HepG2 (cell line): Measurements from ENCODE around the gene KRTCAP2. TPM values are rescaled to one million over a fixed set of nuclear protein-coding genes. Genes with fewer than 3 reads are reported as not detected.

Source experiments
- AKAP8 ChIP-seq: sonication (generic); formaldehyde crosslinking; IDR thresholded peaks from 2 replicates; pipeline ENCODE4 v1.5.1; 2020; ENCODE audit warnings: mild to moderate bottlenecking, missing genetic modification reagents
- ARNT2 ChIP-seq: sonication (generic); formaldehyde crosslinking; IDR thresholded peaks from 2 replicates; pipeline ENCODE4 v1.8.0; 2022; ENCODE audit warnings: mild to moderate bottlenecking, low read depth, missing genetic modification reagents, moderate library complexity
- CHD4 ChIP-seq: fragments of 200-600 bp; sonication (generic); IDR thresholded peaks from 2 replicates; pipeline ENCODE4 v1.7.0; 2017; ENCODE audit warnings: mild to moderate bottlenecking, low read length, borderline replicate concordance
- CREB1 ChIP-seq, 2 experiments: fragments of 450-650 bp in 1 of 2; IDR thresholded peaks; 2 replicates each; pipeline ENCODE4 v1.6.1; 2016 to 2017; ENCODE audit warnings: control low read depth in 1 of 2, mild to moderate bottlenecking in 1 of 2, missing compliant biosample characterization in 1 of 2, missing genetic modification characterization in 1 of 2
- EEA1 ChIP-seq: sonication (generic); formaldehyde crosslinking; IDR thresholded peaks from 2 replicates; pipeline ENCODE4 v1.5.1; 2020; ENCODE audit warnings: mild to moderate bottlenecking, missing genetic modification reagents, borderline replicate concordance
- FOSL2 ChIP-seq: sonication (generic); formaldehyde crosslinking; IDR thresholded peaks from 2 replicates; pipeline ENCODE4 v1.4.0; 2020; ENCODE audit warnings: missing genetic modification reagents
- HMG20B ChIP-seq: conservative IDR thresholded peaks from 2 replicates; pipeline ENCODE4 v1.6.1; 2016; ENCODE audit warnings: missing genetic modification reagents, missing compliant biosample characterization
- HMGA1 ChIP-seq: sonication (generic); formaldehyde crosslinking; conservative IDR thresholded peaks from 2 replicates; pipeline ENCODE4 v1.4.0; 2020; ENCODE audit warnings: missing genetic modification reagents
- NFRKB ChIP-seq: fragments of 450-650 bp; IDR thresholded peaks from 2 replicates; pipeline ENCODE4 v1.6.1; 2017
- NR2F1 ChIP-seq, 2 experiments: fragments of 450-650 bp in 1 of 2; formaldehyde crosslinking in 1 of 2; IDR thresholded peaks; 2 replicates each; pipeline versions ENCODE4 v1.5.0 to v1.6.1; 2016 to 2020; ENCODE audit warnings: mild to moderate bottlenecking in 1 of 2, missing compliant biosample characterization in 1 of 2, missing genetic modification reagents in 1 of 2, moderate library complexity in 1 of 2
- PRMT3 ChIP-seq: sonication (generic); formaldehyde crosslinking; IDR thresholded peaks from 2 replicates; pipeline ENCODE4 v1.8.1; 2022; ENCODE audit warnings: low read depth, mild to moderate bottlenecking, moderate library complexity, missing genetic modification reagents, borderline replicate concordance
- REL ChIP-seq: sonication (generic); formaldehyde crosslinking; conservative IDR thresholded peaks from 2 replicates; pipeline ENCODE4 v1.8.0; 2022; ENCODE audit warnings: mild to moderate bottlenecking, missing genetic modification reagents, moderate library complexity
- SOX6 ChIP-seq, 2 experiments: fragments of 450-650 bp in 1 of 2; sonication (generic) in 1 of 2; formaldehyde crosslinking in 1 of 2; IDR thresholded peaks; 2 replicates each; pipeline versions ENCODE4 v1.4.0 to v1.6.1; 2017 to 2020; ENCODE audit warnings: antibody characterized with exemption in 1 of 2, mild to moderate bottlenecking in 1 of 2, missing genetic modification reagents in 1 of 2
- SRSF9 ChIP-seq: fragments of 200-400 bp; formaldehyde crosslinking; IDR thresholded peaks from 2 replicates; pipeline ENCODE4 v1.6.1; 2018; ENCODE audit warnings: borderline replicate concordance, mild to moderate bottlenecking, low read depth, low read length; ENCODE audit not compliant: insufficient read depth, poor library complexity, severe bottlenecking
- YEATS4 ChIP-seq: sonication (generic); formaldehyde crosslinking; IDR thresholded peaks from 2 replicates; pipeline ENCODE4 v1.4.0; 2020; ENCODE audit warnings: missing genetic modification reagents, borderline replicate concordance
- ZNF230 ChIP-seq: sonication (generic); formaldehyde crosslinking; IDR thresholded peaks from 2 replicates; pipeline ENCODE4 v1.4.0; 2020; ENCODE audit warnings: mild to moderate bottlenecking, missing genetic modification reagents
- ZNF34 ChIP-seq: sonication (generic); formaldehyde crosslinking; IDR thresholded peaks from 2 replicates; pipeline ENCODE4 v1.4.0; 2020; ENCODE audit warnings: mild to moderate bottlenecking, missing genetic modification reagents, borderline replicate concordance
- ZNF350 ChIP-seq: sonication (generic); formaldehyde crosslinking; IDR thresholded peaks from 2 replicates; pipeline ENCODE4 v1.4.0; 2020; ENCODE audit warnings: mild to moderate bottlenecking, low read depth, missing genetic modification reagents, borderline replicate concordance
- ZNF431 ChIP-seq: sonication (generic); formaldehyde crosslinking; IDR thresholded peaks from 2 replicates; pipeline ENCODE4 v1.9.0; 2022; ENCODE audit warnings: missing genetic modification reagents, low read depth, mild to moderate bottlenecking, borderline replicate concordance
- ZNF543 ChIP-seq: sonication (generic); formaldehyde crosslinking; IDR thresholded peaks from 2 replicates; pipeline ENCODE4 v1.4.0; 2020; ENCODE audit warnings: mild to moderate bottlenecking, missing genetic modification reagents
- ZNF772 ChIP-seq: sonication (generic); formaldehyde crosslinking; IDR thresholded peaks from 2 replicates; pipeline ENCODE4 v1.5.0; 2020; ENCODE audit warnings: mild to moderate bottlenecking, missing genetic modification reagents
- polyA plus RNA-seq, 8 experiments: library from polyadenylated mRNA; depleted of rRNA in 3 of 8; stranded (reverse) in 7 of 8; unstranded in 1 of 8; fragments of >200 nt; fragmentation: Illumina TruSeq in 4 of 8; extraction: Trizol in 4 of 8; gene quantifications; 2 replicates each; pipeline versions ENCODE4 v1.2.1 to v1.2.3, GENCODE V29; 2011 to 2016; ENCODE audit warnings: low read depth in 4 of 8, missing spikeins in 1 of 8, mixed read lengths in 1 of 8; ENCODE audit not compliant: insufficient read depth in 1 of 8
- total RNA-seq, 5 experiments: library from RNA; depleted of rRNA; stranded (reverse); fragments of >200 nt; fragmentation: Illumina TruSeq; extraction: Trizol; gene quantifications; 2 replicates each; pipeline ENCODE4 v1.2.3, GENCODE V29; 2016; ENCODE audit warnings: low read depth in 1 of 5
- TF ChIP-seq, protein P1 (sequence below): sonication (generic); formaldehyde crosslinking; IDR thresholded peaks from 2 replicates; pipeline ENCODE4 v1.8.0; 2022; ENCODE audit warnings: missing genetic modification reagents, mild to moderate bottlenecking, borderline replicate concordance
- TF ChIP-seq, protein P2 (sequence below): sonication (generic); formaldehyde crosslinking; IDR thresholded peaks from 2 replicates; pipeline ENCODE4 v1.4.0; 2020; ENCODE audit warnings: missing genetic modification reagents

KRTCAP2 gene
- total and polyA plus RNA-seq, 2 of the 13 experiments (the other 11 are each of a cell fraction or from before 2014, with no cell fraction given): 77.3 to 79.4 TPM

DNA sequence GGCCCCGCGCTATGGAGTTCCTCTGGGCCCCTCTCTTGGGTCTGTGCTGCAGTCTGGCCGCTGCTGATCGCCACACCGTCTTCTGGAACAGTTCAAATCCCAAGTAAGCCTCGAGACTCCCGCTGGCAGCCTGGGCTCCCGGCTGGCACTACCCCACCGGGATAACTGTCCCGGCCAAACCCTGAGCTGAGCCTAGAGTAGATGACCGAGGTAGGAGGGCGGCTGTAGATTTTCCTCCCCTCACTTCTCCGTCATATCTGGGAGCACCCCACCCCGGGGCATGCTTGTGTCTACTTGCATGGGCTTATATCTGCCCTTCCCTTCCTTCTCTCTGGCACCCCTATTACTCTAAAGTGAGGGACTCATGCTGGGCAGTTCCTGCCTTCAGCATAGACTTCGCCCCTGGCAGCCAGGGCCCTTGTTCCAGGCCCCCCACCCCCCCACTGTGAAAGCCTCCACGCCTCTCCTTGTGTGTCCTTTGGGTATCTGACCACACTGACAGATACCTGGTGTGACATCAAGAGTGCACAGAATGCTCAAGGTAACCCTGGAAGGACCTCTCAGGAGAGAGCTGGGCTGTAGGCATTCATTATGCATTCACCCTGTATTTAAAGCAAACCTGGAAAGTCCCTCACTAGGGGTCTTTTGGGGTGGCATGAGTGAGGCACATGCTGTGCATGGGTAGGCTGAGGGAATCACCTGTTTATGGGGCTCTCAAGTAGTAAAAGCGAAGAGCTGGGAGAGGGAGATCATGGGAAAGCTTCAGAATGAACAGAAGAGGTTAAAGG is 44.9 kb downstream of the KRTCAP2 start (continued):
- TF ChIP-seq EEA1 (CRISPR knock-in tag) (no peak), NR2F1 (CRISPR knock-in tag; IDR thresholded peaks at IDR 0.05) (no peak), PRMT3 (CRISPR knock-in tag) (no peak), HMGA1 (no peak), SOX6 (IDR thresholded peaks at IDR 0.05) (no peak), SOX6 (CRISPR knock-in tag; IDR thresholded peaks at IDR 0.05) (no peak), ZNF350 (0 out of 2 replicates have a peak, but pooled peaks have one; percentile 6), SRSF9 (no peak), REL (CRISPR knock-in tag) (0 out of 2 replicates have a peak, but pooled peaks have one; percentile 59), ZNF34 (CRISPR knock-in tag) (no peak), ZNF772 (CRISPR knock-in tag) (no peak), CREB1 (IDR thresholded peaks at IDR 0.05) (no peak), CREB1 (CRISPR knock-in tag; IDR thresholded peaks at IDR 0.05) (no peak), HMG20B (CRISPR knock-in tag) (no peak), ZNF230 (CRISPR knock-in tag) (no peak), CHD4 (no peak), FOSL2 (CRISPR knock-in tag) (no peak), ZNF543 (CRISPR knock-in tag) (no peak), NFRKB (no peak), YEATS4 (CRISPR knock-in tag) (no peak), AKAP8 (CRISPR knock-in tag) (no peak), ZNF431 (CRISPR knock-in tag) (peak; percentile 51; the same call in 1 of the 2 replicates), ARNT2 (CRISPR knock-in tag) (peak; percentile 56)
- TF ChIP-seq, protein P1, sequence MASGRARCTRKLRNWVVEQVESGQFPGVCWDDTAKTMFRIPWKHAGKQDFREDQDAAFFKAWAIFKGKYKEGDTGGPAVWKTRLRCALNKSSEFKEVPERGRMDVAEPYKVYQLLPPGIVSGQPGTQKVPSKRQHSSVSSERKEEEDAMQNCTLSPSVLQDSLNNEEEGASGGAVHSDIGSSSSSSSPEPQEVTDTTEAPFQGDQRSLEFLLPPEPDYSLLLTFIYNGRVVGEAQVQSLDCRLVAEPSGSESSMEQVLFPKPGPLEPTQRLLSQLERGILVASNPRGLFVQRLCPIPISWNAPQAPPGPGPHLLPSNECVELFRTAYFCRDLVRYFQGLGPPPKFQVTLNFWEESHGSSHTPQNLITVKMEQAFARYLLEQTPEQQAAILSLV: no peak
- TF ChIP-seq, protein P2, sequence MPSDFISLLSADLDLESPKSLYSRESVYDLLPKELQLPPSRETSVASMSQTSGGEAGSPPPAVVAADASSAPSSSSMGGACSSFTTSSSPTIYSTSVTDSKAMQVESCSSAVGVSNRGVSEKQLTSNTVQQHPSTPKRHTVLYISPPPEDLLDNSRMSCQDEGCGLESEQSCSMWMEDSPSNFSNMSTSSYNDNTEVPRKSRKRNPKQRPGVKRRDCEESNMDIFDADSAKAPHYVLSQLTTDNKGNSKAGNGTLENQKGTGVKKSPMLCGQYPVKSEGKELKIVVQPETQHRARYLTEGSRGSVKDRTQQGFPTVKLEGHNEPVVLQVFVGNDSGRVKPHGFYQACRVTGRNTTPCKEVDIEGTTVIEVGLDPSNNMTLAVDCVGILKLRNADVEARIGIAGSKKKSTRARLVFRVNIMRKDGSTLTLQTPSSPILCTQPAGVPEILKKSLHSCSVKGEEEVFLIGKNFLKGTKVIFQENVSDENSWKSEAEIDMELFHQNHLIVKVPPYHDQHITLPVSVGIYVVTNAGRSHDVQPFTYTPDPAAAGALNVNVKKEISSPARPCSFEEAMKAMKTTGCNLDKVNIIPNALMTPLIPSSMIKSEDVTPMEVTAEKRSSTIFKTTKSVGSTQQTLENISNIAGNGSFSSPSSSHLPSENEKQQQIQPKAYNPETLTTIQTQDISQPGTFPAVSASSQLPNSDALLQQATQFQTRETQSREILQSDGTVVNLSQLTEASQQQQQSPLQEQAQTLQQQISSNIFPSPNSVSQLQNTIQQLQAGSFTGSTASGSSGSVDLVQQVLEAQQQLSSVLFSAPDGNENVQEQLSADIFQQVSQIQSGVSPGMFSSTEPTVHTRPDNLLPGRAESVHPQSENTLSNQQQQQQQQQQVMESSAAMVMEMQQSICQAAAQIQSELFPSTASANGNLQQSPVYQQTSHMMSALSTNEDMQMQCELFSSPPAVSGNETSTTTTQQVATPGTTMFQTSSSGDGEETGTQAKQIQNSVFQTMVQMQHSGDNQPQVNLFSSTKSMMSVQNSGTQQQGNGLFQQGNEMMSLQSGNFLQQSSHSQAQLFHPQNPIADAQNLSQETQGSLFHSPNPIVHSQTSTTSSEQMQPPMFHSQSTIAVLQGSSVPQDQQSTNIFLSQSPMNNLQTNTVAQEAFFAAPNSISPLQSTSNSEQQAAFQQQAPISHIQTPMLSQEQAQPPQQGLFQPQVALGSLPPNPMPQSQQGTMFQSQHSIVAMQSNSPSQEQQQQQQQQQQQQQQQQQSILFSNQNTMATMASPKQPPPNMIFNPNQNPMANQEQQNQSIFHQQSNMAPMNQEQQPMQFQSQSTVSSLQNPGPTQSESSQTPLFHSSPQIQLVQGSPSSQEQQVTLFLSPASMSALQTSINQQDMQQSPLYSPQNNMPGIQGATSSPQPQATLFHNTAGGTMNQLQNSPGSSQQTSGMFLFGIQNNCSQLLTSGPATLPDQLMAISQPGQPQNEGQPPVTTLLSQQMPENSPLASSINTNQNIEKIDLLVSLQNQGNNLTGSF: peak; percentile 42; the same call in 1 of the 2 replicates
